C4-2B (cell line): ENCODE measurements around the gene FZR1.

ENCODE experiments used
- CTCF ChIP-seq: fragments of 450-650 bp; conservative IDR thresholded peaks from 2 replicates; pipeline ENCODE4 v1.5.1; 2017; ENCODE audit warnings: mild to moderate bottlenecking
- ZFX ChIP-seq: fragments of 450-650 bp; IDR thresholded peaks from 2 replicates; pipeline ENCODE4 v1.6.1; 2017

- no peak for TF ChIP-seq CTCF
- no peak for TF ChIP-seq ZFX
Observed at GRCh38 chr19:3585301-3586126, 79.4 kb downstream of the FZR1 start, which contains the start of gene GIPC3.
